Measurements from ENCODE around the gene PDE6G. TPM values are rescaled to one million over a fixed set of nuclear protein-coding genes. Genes with fewer than 3 reads are reported as not detected.

The PDE6G gene
- total and polyA plus RNA-seq, 2 of the 8 experiments (the other 6 are each of a cell fraction or from before 2014, with no cell fraction given) = 5.8 to 12.9 TPM

DNA sequence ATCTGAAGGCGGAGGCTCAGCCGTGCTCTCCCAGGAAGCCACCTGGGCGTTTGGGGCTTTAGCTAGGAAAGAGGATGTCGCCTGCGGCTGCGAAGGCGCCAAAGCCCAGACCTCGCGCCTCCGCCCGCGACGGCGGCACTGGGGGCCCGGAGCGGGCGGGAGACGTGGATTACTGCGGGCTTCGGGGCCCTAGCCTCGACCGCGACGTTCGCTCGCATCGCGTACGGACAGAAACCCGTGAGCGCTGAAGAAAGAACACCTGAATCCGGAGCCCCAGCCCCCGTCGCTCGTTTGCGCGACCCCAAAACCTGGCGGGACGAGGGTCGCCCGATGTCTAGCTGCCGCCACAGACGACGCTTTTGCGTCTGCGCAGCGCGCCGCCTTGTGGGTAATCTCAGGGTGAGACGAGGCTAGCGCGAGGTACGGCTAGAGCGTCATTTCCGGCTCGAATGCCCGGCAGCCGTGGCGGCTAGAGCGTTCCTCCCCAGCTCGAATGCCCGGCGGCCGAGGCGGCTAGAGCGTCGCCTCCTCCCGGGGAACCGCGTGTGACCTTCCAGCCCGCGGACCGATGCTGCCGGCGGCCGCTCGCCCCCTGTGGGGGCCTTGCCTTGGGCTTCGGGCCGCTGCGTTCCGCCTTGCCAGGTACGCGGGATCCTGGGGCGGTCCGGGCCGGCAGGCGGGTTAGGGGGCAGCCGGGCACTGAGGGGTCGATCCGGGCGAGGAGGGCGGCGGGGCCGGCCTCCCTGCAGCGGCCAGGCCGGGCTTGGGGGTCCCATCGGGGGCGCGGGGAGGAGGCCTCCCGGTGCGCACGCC, 46.8 kb upstream of the PDE6G start, which contains the start of gene MRPL12 (continued):
- no peak for TF ChIP-seq RFX5 (IDR thresholded peaks at IDR 0.05; ENCODE audit: borderline replicate concordance, low read depth, low read length)
- TF ChIP-seq, protein P1, sequence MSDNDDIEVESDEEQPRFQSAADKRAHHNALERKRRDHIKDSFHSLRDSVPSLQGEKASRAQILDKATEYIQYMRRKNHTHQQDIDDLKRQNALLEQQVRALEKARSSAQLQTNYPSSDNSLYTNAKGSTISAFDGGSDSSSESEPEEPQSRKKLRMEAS (IDR thresholded peaks at IDR 0.05) = peak; percentile 95
- no peak for TF ChIP-seq SAP30 (IDR thresholded peaks at IDR 0.05; ENCODE audit: insufficient read depth, insufficient replicate concordance, low read length)
- TF ChIP-seq CEBPB (IDR thresholded peaks at IDR 0.05; ENCODE audit: low read depth, low read length) = no peak
- TF ChIP-seq EZH2 (IDR thresholded peaks at IDR 0.05; ENCODE audit: low read depth, low read length, severe bottlenecking) = no peak
- TF ChIP-seq GTF2F1 (IDR thresholded peaks at IDR 0.05; ENCODE audit: borderline replicate concordance, low read depth, low read length) = peak; percentile 69; the same call in 1 of the 2 replicates
- peak; percentile 98 for TF ChIP-seq TAF1 (IDR thresholded peaks at IDR 0.05; ENCODE audit: low read depth, low read length)
- TF ChIP-seq RAD21 (IDR thresholded peaks at IDR 0.05 in 1 of 2, conservative IDR thresholded peaks at IDR 0.05 in 1 of 2; ENCODE audit: low read depth in 2 of 2, low read length in 2 of 2) = no peak
- peak; percentile 93 for TF ChIP-seq CHD2 (IDR thresholded peaks at IDR 0.05; ENCODE audit: low read length)
- peak; percentile 90 for TF ChIP-seq CREB1 (IDR thresholded peaks at IDR 0.05)
- no peak for TF ChIP-seq SRF (IDR thresholded peaks at IDR 0.05; ENCODE audit: low read depth, low read length)
- TF ChIP-seq SUZ12 (IDR thresholded peaks at IDR 0.05; ENCODE audit: low read length) = no peak
- TF ChIP-seq ATF2 (IDR thresholded peaks at IDR 0.05; ENCODE audit: low read length) = no peak
- no peak for TF ChIP-seq CHD1 (IDR thresholded peaks at IDR 0.05; ENCODE audit: low read depth, low read length)
- no peak for TF ChIP-seq FOSL1 (IDR thresholded peaks at IDR 0.05; ENCODE audit: insufficient read depth, low read depth, low read length)

All from H1 (cell line).